ENCODE data around the gene PIGA.
"Not testable (repeated sequence)": the region's sequence is repeated elsewhere in the genome, so short reads cannot be mapped to it uniquely, and the experiment has no call there.

Gene PIGA

DNA sequence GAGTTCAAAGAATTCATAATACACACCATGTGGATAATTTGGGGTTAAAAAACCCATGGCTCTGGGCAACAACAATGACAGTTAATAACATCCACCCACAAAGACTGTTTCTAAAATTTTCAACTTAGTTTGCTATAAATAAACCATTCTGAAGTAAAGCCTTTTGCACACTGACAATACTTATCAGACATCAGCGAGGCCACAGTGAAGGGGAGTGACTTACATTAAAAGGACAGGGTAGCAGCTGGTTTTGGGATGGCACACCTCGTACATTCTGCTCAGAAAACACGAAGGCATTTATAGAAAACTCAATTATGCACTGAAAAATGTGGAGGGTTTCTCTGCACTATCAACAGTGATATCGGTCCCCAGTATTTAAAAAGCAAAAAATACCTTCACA lies 15.0 kb downstream of the PIGA start:
- DNase-seq: no peak

DNA sequence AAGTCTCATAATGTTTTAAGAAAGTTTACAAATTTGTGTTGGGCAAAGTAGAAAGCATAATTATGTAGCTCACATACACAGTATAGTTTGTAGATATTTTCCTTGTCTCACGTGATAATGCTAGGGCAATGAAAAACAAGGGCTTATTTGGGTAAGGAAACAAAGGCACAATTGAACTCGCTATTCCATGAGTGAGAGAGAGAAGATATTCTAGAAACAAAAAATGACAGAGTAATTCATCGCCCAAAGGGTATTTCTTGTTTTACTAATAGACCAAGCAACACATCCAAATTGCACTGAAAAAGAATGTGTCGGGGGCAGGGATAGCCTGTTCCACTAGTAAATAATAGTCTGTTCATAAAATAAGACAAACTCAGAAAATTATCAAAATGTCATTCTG lies 16.2 kb downstream of the PIGA start:
- DNase-seq: no peak

- DNase-seq: no peak
Measured at GRCh38 chrX:15315509-15315908, 19.8 kb downstream of the PIGA start, which contains the start of gene ASB11. Gene ASB11 (minus strand): TSS chrX:15315640. CDS start chrX:15315605, 35 bp downstream.

GRCh38 chrX:15314472-15314871 lies 20.9 kb downstream of the PIGA start:
- no peak for DNase-seq

DNA sequence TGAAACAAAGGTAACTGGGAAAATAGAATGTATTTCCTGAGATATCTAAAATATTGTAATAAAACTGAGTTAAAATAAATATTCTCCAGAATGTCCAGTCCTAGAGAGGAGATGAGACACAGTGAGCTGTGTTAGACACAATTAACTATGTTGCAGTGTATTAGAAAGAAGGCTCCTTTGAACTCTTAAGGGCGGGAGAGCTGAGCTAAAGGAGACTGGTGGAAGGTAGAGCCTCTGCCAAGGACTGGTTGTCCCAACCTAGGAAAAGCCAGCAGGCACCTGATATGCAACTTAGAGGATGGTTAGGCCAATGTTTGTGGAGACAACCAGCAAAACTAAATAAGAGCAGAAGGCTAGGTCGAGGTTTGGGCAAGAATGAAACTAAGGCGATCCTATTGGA lies 24.2 kb downstream of the PIGA start:
- DNase-seq: no peak

DNA sequence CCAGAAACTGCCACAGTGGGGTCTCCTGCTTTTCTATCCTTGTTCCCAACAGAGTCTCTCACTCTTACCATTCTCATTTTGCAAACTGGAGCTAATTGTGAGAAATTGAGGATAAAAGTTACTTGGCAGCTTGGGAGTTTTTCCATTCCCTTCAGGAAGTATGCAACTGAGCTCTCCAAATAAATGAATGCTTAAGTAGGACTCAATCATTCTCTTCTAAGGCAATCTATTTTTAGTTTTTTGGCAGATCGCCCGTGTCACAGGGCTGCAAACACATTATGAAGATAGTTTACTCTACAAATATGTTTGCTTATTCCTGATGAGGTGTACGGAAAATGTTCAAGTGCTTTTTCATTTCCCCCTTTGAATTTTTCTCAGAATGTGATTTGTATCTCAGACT lies 25.2 kb downstream of the PIGA start:
- no peak for DNase-seq

- not testable (repeated sequence) for DNase-seq
Measured at GRCh38 chrX:15305899-15306298, 29.4 kb downstream of the PIGA start.

DNA sequence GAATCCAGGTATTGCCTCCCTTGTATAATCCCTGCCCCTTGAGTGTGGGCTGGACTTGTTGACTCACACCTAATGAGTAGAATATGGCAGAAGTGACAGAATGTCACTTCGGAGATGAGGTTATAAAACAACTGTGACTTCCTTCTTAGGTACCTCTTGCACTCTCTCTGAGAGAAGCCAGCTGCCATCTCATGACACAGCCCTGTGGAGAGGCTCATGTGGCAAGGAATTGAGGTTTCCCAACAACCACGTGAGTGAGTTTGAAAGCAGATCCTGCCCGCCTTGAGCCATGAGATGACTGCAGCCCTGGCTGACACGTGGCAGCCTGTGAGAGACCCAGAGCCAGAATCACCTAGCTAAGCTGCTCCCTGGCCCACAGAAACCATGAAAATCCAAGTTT lies 33.4 kb downstream of the PIGA start:
- DNase-seq: no peak

GRCh38 chrX:15299941-15300851 lies 35.1 kb downstream of the PIGA start:
- peak; percentile 15 for DNase-seq

GRCh38 chrX:15298780-15299179 lies 36.5 kb downstream of the PIGA start:
- DNase-seq: no peak

DNA sequence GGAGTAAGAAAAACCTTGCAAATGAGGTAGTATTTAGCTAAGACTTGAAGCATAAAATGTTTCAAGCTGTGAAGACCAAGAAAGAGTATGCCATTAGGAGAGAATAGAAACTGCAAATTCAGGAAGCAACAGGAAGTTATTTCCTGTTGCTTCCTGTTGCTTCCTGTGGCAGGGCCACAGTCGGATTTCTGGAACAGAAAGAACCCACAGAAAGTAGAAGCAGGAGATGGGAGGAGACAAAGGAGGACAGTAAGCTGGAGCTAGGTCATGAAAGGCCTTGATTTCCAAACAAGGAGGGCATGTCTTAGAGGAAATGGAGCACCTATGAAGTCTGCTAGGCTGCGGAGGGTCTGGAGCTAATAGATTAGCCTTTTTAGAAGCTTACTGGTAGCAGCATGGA lies 37.1 kb downstream of the PIGA start:
- DNase-seq: no peak

GRCh38 chrX:15293451-15293850 lies 41.9 kb downstream of the PIGA start:
- DNase-seq: no peak

DNA sequence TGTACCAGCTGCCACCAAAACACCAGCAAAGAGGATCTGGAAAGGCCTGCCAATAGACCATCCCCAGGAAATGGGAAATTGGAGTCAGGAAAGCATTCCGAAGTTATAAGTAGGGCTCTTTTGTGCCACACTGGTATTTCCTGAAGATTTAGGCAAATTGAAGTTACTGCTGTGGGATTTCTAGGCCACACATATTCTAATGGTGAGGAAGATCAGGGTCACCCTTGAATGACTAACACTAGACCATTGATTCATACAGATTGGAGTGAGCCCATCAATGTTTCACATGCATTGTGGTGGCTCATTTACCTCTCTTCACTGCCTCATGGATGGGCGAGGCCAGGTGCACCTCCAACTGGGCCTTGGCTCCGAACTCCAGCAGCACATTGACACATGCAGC lies 42.5 kb downstream of the PIGA start:
- no peak for DNase-seq

GRCh38 chrX:15277604-15278003 lies 57.7 kb downstream of the PIGA start:
- DNase-seq: no peak

- DNase-seq: no peak
Measured at GRCh38 chrX:15274946-15275345, 60.4 kb downstream of the PIGA start.

- not testable (repeated sequence) for DNase-seq
Measured at GRCh38 chrX:15273275-15273674, 62.0 kb downstream of the PIGA start.

DNA sequence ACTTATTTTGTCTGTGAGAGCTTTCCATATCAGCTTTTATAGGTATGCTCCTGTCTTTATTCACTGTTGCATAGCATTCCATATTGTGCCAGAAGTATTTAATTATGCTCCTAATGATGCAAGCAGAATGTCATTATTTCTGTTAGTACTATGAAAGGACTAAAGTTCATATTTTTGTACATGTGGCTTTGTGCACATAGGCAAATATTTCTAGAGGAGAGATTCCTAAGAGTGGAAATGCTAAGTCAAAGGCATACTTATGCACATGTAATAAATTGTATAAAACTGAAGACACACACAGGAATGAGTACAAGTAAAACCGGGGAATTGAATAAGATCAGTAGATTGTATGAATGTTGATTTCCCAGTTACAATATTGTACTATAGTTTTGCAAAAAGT lies 63.6 kb downstream of the PIGA start:
- no peak for DNase-seq

DNA sequence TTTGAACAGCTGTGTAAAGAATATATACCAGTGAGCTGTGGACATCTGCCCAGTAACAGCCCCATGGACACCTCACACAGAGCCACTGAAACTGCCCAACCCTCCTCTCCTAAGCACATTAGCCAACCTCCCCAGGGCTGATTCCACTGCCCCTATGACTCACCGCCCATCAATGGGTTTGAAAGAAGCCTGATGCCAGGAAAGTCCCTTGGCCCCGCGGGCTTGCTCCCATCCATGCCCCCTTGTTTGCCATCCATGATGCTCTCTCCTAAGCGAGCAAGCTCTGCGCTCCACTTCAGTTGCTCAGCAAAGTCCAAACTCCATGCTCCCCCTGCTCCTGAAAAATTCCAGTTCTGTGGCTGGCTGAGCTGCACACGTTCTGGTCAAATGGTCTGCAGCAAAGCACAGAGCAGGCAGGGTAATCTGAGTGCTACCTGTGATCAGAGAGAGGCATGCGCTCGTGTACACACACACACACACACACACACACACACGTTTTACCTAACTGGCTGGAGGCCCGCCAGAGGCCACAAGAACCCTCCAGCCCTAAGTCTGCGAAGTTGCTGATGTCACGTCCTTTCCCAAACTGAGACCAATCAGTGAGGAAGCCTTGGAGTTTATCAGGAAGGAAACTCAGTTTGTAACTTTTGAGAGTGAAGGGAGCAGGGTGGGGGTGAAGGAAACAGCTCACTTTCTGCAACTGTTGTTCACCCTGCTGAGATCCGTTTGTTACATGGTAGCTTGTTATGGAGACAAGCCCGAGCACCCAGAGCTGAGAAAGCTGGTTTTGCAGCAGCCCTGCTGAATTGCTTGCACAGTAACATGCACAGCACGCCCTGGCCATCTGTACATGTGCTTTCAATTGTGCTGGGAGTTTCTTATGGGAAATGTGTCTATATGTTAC lies 65.5 kb downstream of the PIGA start, which contains the start of gene ASB9:
Gene ASB9, minus strand, starts transcription at position 466 of the 904 bp plus-strand sequence. Its CDS starts 209 bp downstream, at position 257.
- peak; percentile 12 for DNase-seq
